ENCODE results near the gene TMEM150C.

The TMEM150C gene

GRCh38 chr4:82519776-82520175, 42.0 kb downstream of the TMEM150C start:
- TF ChIP-seq, protein P1, sequence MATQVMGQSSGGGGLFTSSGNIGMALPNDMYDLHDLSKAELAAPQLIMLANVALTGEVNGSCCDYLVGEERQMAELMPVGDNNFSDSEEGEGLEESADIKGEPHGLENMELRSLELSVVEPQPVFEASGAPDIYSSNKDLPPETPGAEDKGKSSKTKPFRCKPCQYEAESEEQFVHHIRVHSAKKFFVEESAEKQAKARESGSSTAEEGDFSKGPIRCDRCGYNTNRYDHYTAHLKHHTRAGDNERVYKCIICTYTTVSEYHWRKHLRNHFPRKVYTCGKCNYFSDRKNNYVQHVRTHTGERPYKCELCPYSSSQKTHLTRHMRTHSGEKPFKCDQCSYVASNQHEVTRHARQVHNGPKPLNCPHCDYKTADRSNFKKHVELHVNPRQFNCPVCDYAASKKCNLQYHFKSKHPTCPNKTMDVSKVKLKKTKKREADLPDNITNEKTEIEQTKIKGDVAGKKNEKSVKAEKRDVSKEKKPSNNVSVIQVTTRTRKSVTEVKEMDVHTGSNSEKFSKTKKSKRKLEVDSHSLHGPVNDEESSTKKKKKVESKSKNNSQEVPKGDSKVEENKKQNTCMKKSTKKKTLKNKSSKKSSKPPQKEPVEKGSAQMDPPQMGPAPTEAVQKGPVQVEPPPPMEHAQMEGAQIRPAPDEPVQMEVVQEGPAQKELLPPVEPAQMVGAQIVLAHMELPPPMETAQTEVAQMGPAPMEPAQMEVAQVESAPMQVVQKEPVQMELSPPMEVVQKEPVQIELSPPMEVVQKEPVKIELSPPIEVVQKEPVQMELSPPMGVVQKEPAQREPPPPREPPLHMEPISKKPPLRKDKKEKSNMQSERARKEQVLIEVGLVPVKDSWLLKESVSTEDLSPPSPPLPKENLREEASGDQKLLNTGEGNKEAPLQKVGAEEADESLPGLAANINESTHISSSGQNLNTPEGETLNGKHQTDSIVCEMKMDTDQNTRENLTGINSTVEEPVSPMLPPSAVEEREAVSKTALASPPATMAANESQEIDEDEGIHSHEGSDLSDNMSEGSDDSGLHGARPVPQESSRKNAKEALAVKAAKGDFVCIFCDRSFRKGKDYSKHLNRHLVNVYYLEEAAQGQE (IDR thresholded peaks at IDR 0.05; ENCODE audit: insufficient replicate concordance, low read depth) = no peak
- TF ChIP-seq SPI1 (IDR thresholded peaks at IDR 0.05; ENCODE audit: borderline replicate concordance, low read depth) = no peak
- TF ChIP-seq, protein P2, sequence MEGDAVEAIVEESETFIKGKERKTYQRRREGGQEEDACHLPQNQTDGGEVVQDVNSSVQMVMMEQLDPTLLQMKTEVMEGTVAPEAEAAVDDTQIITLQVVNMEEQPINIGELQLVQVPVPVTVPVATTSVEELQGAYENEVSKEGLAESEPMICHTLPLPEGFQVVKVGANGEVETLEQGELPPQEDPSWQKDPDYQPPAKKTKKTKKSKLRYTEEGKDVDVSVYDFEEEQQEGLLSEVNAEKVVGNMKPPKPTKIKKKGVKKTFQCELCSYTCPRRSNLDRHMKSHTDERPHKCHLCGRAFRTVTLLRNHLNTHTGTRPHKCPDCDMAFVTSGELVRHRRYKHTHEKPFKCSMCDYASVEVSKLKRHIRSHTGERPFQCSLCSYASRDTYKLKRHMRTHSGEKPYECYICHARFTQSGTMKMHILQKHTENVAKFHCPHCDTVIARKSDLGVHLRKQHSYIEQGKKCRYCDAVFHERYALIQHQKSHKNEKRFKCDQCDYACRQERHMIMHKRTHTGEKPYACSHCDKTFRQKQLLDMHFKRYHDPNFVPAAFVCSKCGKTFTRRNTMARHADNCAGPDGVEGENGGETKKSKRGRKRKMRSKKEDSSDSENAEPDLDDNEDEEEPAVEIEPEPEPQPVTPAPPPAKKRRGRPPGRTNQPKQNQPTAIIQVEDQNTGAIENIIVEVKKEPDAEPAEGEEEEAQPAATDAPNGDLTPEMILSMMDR (IDR thresholded peaks at IDR 0.05; ENCODE audit: insufficient read depth, low read length) = no peak
- no peak for TF ChIP-seq GABPA (IDR thresholded peaks at IDR 0.05; ENCODE audit: low read depth)
- no peak for TF ChIP-seq POLR2AphosphoS5 (IDR thresholded peaks at IDR 0.05; ENCODE audit: low read depth)
- no peaks in the 10 kb centered on the region for H3K27me3 ChIP-seq (ENCODE audit: insufficient read depth, poor library complexity, severe bottlenecking)
- no peak overlapping the region for H3K27ac ChIP-seq (replicated peaks)
- H3K4me3 ChIP-seq (replicated peaks; ENCODE audit: insufficient read depth, low read length) = no peak overlapping the region
- DNase-seq (ENCODE audit: low read depth in 1 of 2, low spot score in 1 of 2) = no peak

DNA sequence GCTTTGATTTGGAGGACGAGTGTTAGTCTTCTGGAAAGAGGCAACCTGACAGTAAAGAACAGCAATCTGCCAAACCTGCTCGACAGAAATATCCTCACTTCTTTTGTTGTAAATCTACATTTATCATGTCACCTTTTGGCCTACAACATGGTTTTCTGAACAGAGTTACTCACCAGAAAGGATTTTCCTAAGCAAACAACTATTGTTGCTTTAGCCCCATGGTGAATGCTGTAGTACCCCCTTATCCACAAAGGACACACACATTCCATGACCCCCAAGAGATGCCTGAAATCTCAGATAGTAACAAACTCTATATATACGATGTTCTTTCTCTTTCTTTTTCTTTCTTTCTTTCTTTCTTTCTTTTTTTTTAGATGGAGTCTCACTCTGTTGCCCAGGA, 42.7 kb downstream of the TMEM150C start:
- no peak overlapping the region for H3K27ac ChIP-seq (replicated peaks)
- no peak overlapping the region for H3K4me3 ChIP-seq (replicated peaks; ENCODE audit: insufficient read depth, low read length)
- TF ChIP-seq, protein P2 (IDR thresholded peaks at IDR 0.05; ENCODE audit: insufficient read depth, low read length) = no peak
- TF ChIP-seq SPI1 (IDR thresholded peaks at IDR 0.05; ENCODE audit: borderline replicate concordance, low read depth) (no peak), GABPA (IDR thresholded peaks at IDR 0.05; ENCODE audit: low read depth) (no peak), POLR2AphosphoS5 (IDR thresholded peaks at IDR 0.05; ENCODE audit: low read depth) (no peak)
- TF ChIP-seq, protein P1 (IDR thresholded peaks at IDR 0.05; ENCODE audit: insufficient replicate concordance, low read depth) = no peak
- no peaks in the 10 kb centered on the region for H3K27me3 ChIP-seq (ENCODE audit: insufficient read depth, poor library complexity, severe bottlenecking)
- DNase-seq (ENCODE audit: low read depth in 1 of 2, low spot score in 1 of 2) = no peak

DNA sequence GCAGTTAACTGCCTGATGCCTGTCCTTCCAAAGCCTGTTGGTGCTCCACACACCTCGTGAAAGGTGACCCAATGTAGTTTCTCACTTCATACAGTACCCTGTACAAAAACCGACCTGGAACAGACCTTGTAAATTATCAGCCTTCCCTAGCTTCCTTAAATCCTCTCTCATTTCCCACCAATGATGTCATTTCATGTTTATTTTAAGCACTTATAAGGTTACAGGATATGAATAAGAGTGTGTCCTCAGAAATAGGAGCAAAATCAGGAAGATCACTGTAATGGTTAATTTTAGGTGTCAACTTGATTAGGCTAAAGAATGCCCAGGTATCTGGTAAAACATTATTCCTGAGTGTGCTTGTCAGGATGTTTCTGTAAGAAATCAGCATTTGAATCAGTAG, 44.7 kb downstream of the TMEM150C start:
- Histone ChIP-seq H3K27ac (replicated peaks) (no peak overlapping the region), H3K27me3 (ENCODE audit: insufficient read depth, poor library complexity, severe bottlenecking) (no peaks in the 10 kb centered on the region), H3K4me3 (replicated peaks; ENCODE audit: insufficient read depth, low read length) (no peak overlapping the region)
- DNase-seq (ENCODE audit: low read depth in 1 of 2, low spot score in 1 of 2) = no peak
- TF ChIP-seq, protein P1 (IDR thresholded peaks at IDR 0.05; ENCODE audit: insufficient replicate concordance, low read depth) = no peak
- TF ChIP-seq GABPA (IDR thresholded peaks at IDR 0.05; ENCODE audit: low read depth) = no peak
- no peak for TF ChIP-seq POLR2AphosphoS5 (IDR thresholded peaks at IDR 0.05; ENCODE audit: low read depth)
- TF ChIP-seq SPI1 (IDR thresholded peaks at IDR 0.05; ENCODE audit: borderline replicate concordance, low read depth) = no peak
- TF ChIP-seq, protein P2 (IDR thresholded peaks at IDR 0.05; ENCODE audit: insufficient read depth, low read length) = no peak
